HG02852 (cell line): ENCODE measurements around the gene C1orf21.

ENCODE experiments used
- ATAC-seq: cut with Tn5 transposase; IDR thresholded peaks from one replicate; pipeline ENCODE4 v1.9.1; 2021; ENCODE audit warnings: mild to moderate bottlenecking, moderate library complexity; ENCODE audit not compliant: unreplicated experiment

Gene C1orf21

GRCh38 chr1:184509105-184509504 lies 122.3 kb downstream of the C1orf21 start:
- ATAC-seq, result no peak

DNA sequence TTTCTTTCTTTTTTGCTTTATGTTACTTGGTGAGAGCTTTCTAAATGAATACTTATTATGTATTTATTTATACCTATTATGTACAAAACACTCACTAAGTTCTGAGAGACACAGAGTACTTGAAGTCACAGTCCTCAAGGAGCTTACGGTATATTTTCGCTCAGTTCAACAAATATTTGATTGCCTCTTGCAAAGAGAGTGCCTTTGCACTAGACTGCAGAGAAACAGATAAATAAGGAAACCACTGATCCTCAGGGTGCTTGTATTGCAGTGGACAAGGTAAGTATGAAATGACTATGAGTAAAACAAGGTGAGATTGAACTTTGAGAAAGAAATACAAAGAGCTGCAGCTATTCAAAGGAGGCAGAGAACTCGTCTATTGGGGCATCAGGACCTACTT lies 123.3 kb downstream of the C1orf21 start:
- no peak for ATAC-seq

DNA sequence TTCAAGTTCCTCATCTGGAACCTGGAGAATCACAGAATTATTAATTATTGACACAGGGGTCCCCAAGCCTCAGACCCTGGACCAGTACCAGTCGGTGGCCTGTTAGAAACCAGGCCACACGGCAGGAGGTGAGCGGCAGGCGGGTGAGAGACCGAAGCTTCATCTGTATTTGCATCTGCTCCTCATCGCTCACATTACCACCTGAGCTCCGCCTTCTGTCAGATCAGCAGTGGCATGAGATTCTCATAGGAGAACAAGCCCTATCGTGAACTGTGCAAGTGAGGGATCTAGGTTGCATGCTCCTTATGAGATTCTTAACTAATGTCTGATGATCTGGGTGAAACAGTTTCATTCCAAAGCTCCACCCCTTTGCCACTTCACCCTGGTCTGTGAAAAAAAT lies 125.9 kb downstream of the C1orf21 start:
- no peak for ATAC-seq

DNA sequence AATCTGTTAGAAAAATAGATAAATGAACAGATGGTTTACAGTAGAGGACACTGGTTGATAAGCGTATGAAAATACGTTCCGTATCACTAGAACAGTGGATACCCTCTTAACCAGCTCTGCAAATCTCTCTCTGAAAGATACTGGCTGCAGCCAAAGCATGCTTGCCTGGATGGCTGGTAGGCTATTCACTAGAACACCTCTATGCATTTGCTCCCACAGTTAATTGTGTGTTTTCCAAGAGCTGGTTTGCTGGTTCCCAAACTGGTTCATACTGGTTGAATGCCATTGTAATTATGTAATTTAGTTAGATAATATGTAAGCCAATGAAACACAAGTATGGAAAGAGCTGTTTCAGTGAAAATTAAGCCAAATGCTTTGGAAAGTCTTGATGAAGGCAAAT lies 126.6 kb downstream of the C1orf21 start:
- no peak for ATAC-seq

- no peak for ATAC-seq
These were observed 127.1 kb downstream of the C1orf21 start for GRCh38 chr1:184513966-184514365.

- no peak for ATAC-seq
These were observed 127.6 kb downstream of the C1orf21 start for GRCh38 chr1:184514447-184514846.

GRCh38 chr1:184517130-184517529 lies 130.3 kb downstream of the C1orf21 start:
- no peak for ATAC-seq

DNA sequence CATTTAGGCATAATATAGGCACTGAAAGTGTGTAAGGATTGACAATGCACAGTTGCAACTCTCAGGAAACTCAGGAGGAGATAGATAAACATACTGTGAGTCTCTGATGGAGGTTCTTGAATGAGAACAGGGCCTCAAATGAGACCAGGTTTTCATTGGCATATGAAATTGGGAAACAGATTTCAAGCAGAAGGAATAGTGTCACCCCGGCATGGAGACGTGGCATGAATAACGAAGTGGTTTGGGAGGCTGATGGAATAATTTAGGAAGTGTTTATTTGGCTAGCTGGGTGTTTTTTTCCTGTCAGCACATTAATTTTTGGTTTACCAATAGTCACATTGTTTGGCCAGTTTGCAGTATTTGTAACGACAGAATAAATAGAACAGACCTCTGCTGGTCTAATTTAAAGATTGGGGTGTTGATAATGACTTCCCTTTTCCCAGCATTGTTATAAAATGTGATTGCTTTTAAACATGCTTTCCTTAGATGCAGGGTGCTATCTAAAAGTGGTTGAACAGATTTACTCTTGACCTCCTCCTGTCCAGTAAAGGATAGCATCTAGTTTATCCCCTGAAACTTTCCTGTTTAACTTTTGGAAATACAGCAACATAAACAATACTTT lies 132.0 kb downstream of the C1orf21 start:
- ATAC-seq, result no peak

DNA sequence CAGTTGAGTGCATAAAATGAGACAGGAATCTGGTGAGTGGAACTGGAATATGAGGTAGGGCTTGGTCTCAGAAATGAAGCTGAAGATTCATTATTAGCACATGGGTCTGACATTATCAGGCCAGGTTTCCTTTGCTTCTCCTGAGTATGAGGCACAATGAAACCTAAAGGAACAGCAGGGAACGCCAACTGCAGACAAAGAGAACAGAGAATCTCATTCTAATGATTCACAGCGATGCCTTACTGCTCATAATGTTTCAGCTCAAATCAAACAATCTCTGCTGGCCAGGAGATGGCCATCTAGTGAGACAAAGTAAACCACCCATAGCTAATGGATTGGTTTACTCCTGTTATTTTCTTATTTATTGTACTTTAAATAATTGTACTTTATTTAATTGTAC lies 133.5 kb downstream of the C1orf21 start:
- ATAC-seq, result no peak

GRCh38 chr1:184524248-184524647 lies 137.4 kb downstream of the C1orf21 start:
- ATAC-seq, result no peak

DNA sequence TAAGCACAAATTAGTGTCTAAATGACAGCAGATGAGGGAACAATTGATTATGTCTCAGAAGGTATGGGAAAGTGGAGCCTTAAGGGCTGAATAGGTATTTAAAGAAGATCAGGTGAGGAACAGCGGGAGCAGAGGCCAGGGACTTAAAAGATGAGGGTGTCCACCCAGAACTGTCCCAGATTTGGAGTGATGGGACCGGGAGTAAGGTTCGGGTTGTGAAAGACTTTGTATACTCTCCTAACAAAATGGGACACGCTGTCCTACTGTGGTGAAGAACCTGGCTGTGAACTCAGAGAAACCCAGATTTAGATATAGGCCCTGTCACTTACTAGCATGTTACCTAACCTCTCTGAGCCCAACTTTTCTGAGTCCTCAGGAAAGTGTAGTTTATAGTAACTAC lies 140.6 kb downstream of the C1orf21 start:
- ATAC-seq, result no peak

DNA sequence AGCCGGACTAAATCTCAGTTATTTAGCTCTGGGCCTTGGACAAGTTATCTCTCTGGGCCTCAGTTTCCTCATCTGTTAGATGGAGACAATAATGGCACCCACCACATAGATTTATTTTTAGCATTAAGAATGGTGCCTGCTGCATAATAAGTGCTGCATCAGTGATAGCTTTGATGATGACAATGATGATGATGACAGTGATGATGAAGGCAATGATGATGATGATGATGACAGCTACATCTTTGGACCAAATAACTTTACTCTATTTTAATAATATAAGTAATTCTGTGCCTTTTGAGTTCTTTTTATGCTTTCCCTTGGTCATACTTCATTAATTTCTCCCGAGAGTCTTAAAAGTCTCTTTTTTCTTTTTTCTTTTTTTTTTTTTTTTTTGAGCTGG lies 143.4 kb downstream of the C1orf21 start:
- ATAC-seq, result no peak

- no peak for ATAC-seq
These were observed 144.5 kb downstream of the C1orf21 start for GRCh38 chr1:184531296-184531695.

GRCh38 chr1:184532199-184532598 lies 145.4 kb downstream of the C1orf21 start:
- no peak for ATAC-seq

DNA sequence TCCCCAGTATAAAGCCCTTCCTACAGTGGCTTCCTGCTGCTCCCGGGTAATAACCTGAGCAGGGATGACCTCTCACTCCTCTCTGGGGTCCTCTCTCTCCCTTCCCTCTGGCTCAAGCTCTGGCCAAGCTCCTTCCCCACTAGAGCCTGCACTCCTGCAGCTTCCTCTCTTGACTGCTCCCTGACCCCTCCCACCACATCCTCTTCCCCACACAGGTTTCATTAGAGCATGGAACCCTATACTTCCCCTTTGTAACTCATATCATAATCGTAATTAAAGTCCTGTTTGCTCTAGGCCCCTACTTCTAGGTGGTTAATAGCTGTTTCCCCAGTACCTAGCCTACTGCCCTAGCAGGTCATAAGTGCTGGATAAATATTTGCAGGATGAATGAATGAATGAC lies 146.2 kb downstream of the C1orf21 start:
- ATAC-seq, result no peak

DNA sequence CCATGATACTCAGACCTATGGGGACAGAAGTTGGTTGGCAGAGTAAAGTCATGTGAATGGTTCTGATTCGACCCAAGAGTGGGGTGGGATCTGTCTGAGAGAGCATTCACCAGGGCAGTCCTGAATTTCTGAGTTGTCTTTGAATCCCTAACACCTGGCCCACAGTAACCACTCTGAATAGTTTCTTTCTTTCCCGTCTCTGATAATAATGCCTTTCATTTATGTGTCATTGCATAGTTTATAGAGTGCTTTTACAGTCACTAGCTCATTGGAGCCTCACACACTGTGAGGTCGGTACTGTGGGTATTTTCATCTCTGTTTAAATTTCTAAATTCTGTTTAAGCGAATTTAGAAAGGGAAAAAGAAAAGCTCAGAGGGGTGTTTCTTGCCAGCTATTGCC lies 147.1 kb downstream of the C1orf21 start:
- ATAC-seq, result no peak

DNA sequence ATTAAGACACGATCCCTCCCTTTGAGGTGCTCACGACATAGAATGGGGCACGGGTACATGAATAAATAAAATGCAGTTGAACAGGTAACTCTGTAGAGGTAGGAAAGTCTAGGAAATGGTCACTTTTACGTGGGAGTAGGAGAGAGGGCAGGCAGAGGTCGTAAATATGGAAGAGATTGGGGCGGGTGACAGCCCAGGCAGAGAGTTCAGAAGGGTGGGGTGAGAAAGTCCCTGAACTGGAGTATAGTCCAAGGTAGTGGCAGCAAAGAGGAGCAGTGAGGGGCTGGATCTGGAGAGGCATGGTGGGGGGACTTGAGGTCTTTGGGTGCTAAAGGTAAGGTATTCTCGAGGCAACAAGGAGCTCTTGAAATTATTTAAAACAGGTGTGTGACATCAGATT lies 147.9 kb downstream of the C1orf21 start:
- no peak for ATAC-seq

GRCh38 chr1:184535191-184535970 lies 148.6 kb downstream of the C1orf21 start:
- ATAC-seq, result no peak

- ATAC-seq, result no peak
These were observed 149.6 kb downstream of the C1orf21 start for GRCh38 chr1:184536246-184536985.

DNA sequence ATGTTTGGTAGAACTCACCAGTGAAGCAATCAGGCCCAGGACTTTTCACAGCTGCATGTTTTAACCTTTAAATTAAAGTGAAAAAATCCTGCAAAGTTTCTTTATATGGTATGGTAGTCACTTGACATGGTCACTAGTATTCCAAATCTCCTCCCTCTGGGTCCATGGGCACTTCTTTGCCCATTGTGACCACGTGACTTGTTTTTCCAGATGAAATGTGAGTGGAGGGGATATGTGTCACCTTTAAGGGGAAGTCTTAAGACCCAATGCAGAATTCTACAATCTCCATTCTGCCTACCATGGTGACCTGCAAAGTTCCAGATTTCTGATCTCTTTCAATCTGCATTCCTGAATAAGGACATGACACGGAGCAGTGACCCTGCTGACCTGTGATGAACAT lies 152.8 kb downstream of the C1orf21 start:
- no peak for ATAC-seq

- no peak for ATAC-seq
These were observed 154.8 kb downstream of the C1orf21 start for GRCh38 chr1:184541537-184542152.

GRCh38 chr1:184542291-184542690 lies 155.5 kb downstream of the C1orf21 start:
- ATAC-seq, result no peak
